IPS-20b (cell line): ENCODE data around the gene PSD2.

ENCODE experiments used
- H3K27ac ChIP-seq: one replicate; pipeline ENCODE4 v1.5.1; 2013; ENCODE audit warnings: low read length
- H3K27me3 ChIP-seq: 2 replicates; pipeline ENCODE4 v1.6.1; 2013; ENCODE audit warnings: mild to moderate bottlenecking, low read length, inconsistent platforms; ENCODE audit not compliant: insufficient read depth
- H3K36me3 ChIP-seq: 2 replicates; pipeline ENCODE4 v1.6.1; 2013; ENCODE audit warnings: low read depth, mild to moderate bottlenecking, inconsistent platforms, low read length, moderate library complexity; ENCODE audit not compliant: insufficient read depth
- H3K4me1 ChIP-seq: 2 replicates; pipeline ENCODE4 v1.6.1; 2013; ENCODE audit warnings: mild to moderate bottlenecking, control low read depth, inconsistent platforms, low read length, moderate library complexity; ENCODE audit not compliant: insufficient read depth
- H3K4me3 ChIP-seq: 2 replicates; pipeline ENCODE4 v1.5.1; 2013; ENCODE audit warnings: mild to moderate bottlenecking, low read length, inconsistent platforms
- H3K9ac ChIP-seq: 2 replicates; pipeline ENCODE4 v1.6.1; 2013; ENCODE audit warnings: low read depth, mild to moderate bottlenecking, inconsistent platforms, low read length, moderate library complexity
- H3K9me3 ChIP-seq: 2 replicates; pipeline ENCODE4 v1.6.1; 2013; ENCODE audit warnings: mild to moderate bottlenecking, low read depth, low read length, inconsistent platforms; ENCODE audit not compliant: insufficient read depth

PSD2 gene

DNA sequence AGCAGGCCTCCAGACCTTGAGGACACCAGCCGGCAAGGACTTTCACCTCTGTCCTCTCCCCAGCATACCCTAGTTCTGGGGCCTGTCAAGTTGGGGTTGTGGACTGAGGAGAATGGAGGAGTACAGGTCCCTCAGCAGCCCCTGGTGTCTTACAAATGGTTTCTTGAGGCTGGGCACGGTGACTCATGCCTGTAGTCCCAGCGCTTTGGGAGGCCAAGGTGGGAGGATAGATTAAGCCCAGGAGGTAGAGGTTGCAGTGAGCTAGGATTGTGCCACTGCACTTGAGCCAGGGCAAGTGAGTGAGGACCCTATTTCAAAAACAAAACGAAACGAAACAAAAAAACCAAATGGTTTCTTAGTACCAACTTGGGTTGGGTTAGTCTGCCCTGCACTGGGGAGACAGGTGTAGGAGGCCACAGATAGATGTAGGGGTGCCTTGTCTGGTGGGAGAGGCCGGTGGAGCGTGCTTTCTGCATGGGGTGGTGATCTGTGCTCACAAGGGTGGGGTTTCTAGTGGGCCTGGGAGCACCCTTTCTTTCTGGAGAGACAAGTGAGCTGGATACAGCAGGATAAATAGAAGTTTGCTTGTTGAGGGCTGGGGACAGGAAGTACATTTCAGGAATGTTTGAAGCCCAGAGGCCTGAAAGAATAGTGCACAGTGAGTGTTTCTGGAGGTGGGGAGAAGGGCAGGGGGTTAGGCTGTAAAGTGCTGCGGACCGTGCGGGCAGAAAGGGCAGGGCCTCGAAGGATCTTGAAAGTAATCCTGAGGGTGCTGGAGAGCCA lies 37.7 kb upstream of the PSD2 start:
- peaks cover 7% of the 10 kb centered on the region for H3K4me1 ChIP-seq

GRCh38 chr5:139758510-139759075 lies 37.0 kb upstream of the PSD2 start:
- H3K4me3 ChIP-seq, result no peak overlapping the region
- no peak overlapping the region for H3K27ac ChIP-seq
- H3K4me1 ChIP-seq, result peaks cover 11% of the 10 kb centered on the region
- no peak overlapping the region for H3K9ac ChIP-seq
- H3K27me3 ChIP-seq, result peaks cover 85% of the 10 kb centered on the region
- no peaks in the 10 kb centered on the region for H3K9me3 ChIP-seq
- H3K36me3 ChIP-seq, result no peaks in the 10 kb centered on the region

More for the DNA sequence above, 37.7 kb upstream of the PSD2 start:
- Histone ChIP-seq H3K9me3 (no peaks in the 10 kb centered on the region), H3K27ac (no peak overlapping the region), H3K36me3 (no peaks in the 10 kb centered on the region), H3K9ac (no peak overlapping the region), H3K27me3 (peaks cover 85% of the 10 kb centered on the region), H3K4me3 (no peak overlapping the region)

GRCh38 chr5:139759219-139759721 lies 36.3 kb upstream of the PSD2 start:
- Histone ChIP-seq H3K4me1 (peaks cover 11% of the 10 kb centered on the region), H3K9ac (no peak overlapping the region), H3K36me3 (no peaks in the 10 kb centered on the region), H3K27me3 (peaks cover 85% of the 10 kb centered on the region), H3K9me3 (no peaks in the 10 kb centered on the region), H3K4me3 (no peak overlapping the region), H3K27ac (no peak overlapping the region)

DNA sequence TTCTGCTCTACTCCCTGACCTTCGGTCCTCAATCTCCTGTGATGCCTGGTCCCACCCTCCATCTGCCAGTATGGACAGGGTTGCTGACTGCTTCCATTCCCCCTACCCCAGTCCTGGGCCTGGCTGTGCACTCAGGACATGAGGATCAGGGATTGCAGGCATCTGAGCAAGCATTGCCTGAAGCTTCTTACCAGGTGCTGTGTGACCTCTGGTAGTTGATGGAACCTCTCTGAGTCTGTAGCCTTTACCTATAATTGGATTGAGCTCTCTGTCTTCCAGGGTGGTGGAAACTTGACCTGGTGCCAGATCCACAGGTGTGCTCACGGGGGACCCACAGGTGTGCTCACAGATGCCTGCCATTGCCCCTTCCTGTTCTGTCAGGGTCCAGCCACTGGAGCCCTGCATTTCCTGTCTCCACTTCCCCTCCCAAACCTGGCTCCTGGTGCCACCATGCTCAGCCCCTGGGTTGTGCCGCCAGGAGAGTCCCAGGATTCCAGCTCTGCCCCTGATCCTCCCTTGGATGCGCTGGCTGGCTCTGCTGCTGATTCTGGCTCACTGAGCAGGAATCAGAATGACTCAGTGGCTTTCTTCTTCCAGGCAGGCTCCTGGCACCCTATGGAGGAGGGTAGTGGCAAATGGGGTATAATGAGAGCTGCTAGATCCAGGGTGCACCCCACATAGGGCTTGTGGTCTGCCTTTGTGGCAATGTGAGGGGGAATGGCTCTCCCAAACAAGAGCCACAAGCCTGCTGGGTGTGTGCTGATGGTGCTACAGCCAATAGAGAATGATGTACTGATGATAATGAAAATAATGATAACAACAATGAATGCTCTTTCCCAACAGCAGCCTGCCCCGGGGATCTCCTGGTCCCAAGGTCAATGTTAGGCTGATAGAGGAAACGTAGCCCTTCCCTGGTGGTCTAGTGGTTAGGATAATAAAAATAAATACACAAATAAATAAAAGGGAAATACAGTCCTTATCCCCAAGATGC lies 35.2 kb upstream of the PSD2 start:
- peaks cover 18% of the 10 kb centered on the region for H3K4me1 ChIP-seq
- no peak overlapping the region for H3K9ac ChIP-seq
- peaks cover 85% of the 10 kb centered on the region for H3K27me3 ChIP-seq
- no peak overlapping the region for H3K4me3 ChIP-seq
- no peak overlapping the region for H3K27ac ChIP-seq
- no peaks in the 10 kb centered on the region for H3K9me3 ChIP-seq
- no peaks in the 10 kb centered on the region for H3K36me3 ChIP-seq

DNA sequence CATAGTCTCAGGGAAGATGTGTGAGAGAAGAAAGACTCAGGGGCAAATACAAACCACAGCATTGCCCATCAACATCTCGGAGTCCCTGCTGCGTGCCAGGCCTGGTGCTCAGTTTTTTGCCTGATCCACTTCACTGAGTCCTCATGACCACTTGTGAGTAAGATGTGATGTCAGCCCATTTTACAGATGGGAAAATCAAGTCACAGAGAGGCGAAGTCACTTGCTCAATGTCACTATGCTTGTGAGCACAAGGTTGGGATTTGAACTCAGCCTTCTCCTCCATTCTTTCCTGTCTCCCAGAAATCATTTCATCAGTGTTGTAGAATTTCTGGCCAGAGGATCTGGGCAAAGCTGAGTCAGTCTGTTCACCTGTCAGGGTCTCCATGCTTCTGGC lies 34.6 kb upstream of the PSD2 start:
- Histone ChIP-seq H3K9me3 (no peaks in the 10 kb centered on the region), H3K36me3 (no peaks in the 10 kb centered on the region), H3K27me3 (peaks cover 81% of the 10 kb centered on the region), H3K9ac (no peak overlapping the region), H3K27ac (no peak overlapping the region), H3K4me1 (peaks cover 16% of the 10 kb centered on the region; the same call in 1 of the 2 replicates), H3K4me3 (no peak overlapping the region)

- peaks cover 17% of the 10 kb centered on the region; the same call in 1 of the 2 replicates for H3K4me1 ChIP-seq
- H3K27me3 ChIP-seq, result peaks cover 81% of the 10 kb centered on the region
- no peak overlapping the region for H3K27ac ChIP-seq
- no peaks in the 10 kb centered on the region for H3K9me3 ChIP-seq
- H3K9ac ChIP-seq, result no peak overlapping the region
- no peak overlapping the region for H3K4me3 ChIP-seq
- H3K36me3 ChIP-seq, result no peaks in the 10 kb centered on the region
Observed at GRCh38 chr5:139761501-139761900, 34.1 kb upstream of the PSD2 start.

GRCh38 chr5:139762615-139763170 lies 32.9 kb upstream of the PSD2 start:
- Histone ChIP-seq H3K4me1 (peaks cover 17% of the 10 kb centered on the region; the same call in 1 of the 2 replicates), H3K36me3 (no peaks in the 10 kb centered on the region), H3K27ac (no peak overlapping the region), H3K9me3 (no peaks in the 10 kb centered on the region), H3K4me3 (no peak overlapping the region), H3K9ac (no peak overlapping the region), H3K27me3 (peaks cover 71% of the 10 kb centered on the region)

- H3K4me3 ChIP-seq, result peak overlapping the region; percentile 37; the same call in 1 of the 2 replicates
- peaks cover 64% of the 10 kb centered on the region for H3K27me3 ChIP-seq
- no peak overlapping the region for H3K27ac ChIP-seq
- no peaks in the 10 kb centered on the region for H3K36me3 ChIP-seq
- no peaks in the 10 kb centered on the region for H3K9me3 ChIP-seq
- H3K4me1 ChIP-seq, result peaks cover 17% of the 10 kb centered on the region; the same call in 1 of the 2 replicates
- no peak overlapping the region for H3K9ac ChIP-seq
Observed at GRCh38 chr5:139763280-139763929, 32.2 kb upstream of the PSD2 start.

DNA sequence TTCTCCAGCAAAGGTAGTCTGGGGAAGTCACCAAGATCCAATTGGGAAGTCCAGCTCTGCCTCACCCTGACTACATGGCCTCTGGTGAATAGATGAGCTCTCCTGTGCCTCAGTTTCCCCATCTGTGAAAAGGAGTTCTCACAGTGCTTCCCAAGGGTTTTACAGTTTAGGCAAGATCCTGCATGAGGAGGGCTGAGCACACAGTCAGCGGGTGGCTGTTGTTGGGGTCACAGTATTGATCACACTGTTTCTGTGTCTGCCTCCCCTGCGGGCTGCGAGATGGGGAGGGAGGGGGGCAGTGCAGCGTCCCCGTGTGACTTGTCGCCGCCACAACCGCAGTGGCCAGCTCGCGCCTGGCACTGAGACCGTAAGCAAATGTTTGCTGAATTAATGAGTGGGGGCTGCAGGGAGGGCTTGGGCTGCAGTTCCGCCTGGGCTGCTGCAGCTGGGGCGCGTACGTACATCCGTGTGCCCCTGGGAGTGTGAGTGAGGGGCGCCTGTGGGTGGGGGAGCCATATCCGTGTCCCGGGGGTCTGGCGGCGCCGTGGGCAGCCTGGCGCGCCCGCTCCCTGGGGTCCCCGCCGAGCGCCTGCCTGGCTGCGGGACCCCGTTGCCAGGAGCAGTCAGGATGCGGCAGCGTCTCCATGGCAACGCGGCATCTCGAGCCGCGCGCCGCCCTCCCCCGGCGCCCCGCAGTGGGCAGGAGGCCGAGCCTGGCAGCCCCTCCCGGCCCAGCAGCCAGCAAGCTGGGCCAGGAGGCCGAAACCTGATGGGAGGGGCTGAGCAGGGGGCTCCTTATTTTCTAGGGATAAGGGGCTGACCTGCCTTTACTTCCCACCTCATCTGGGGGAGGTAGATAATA lies 31.4 kb upstream of the PSD2 start:
- Histone ChIP-seq H3K9ac (no peak overlapping the region), H3K4me3 (peak overlapping the region; percentile 37; the same call in 1 of the 2 replicates), H3K27ac (no peak overlapping the region), H3K4me1 (peaks cover 17% of the 10 kb centered on the region; the same call in 1 of the 2 replicates), H3K9me3 (no peaks in the 10 kb centered on the region), H3K27me3 (peaks cover 57% of the 10 kb centered on the region), H3K36me3 (no peaks in the 10 kb centered on the region)

GRCh38 chr5:139764886-139765408 lies 30.7 kb upstream of the PSD2 start:
- H3K9me3 ChIP-seq, result no peaks in the 10 kb centered on the region
- H3K4me1 ChIP-seq, result peaks cover 17% of the 10 kb centered on the region; the same call in 1 of the 2 replicates
- no peak overlapping the region for H3K9ac ChIP-seq
- H3K27ac ChIP-seq, result no peak overlapping the region
- H3K4me3 ChIP-seq, result no peak overlapping the region
- no peaks in the 10 kb centered on the region for H3K36me3 ChIP-seq
- H3K27me3 ChIP-seq, result peaks cover 56% of the 10 kb centered on the region
